Measurements from ENCODE around the gene SORCS3. TPM values are rescaled to one million over a fixed set of nuclear protein-coding genes. Genes with fewer than 3 reads are reported as not detected.

SORCS3 gene
- total RNA-seq, 3 donors from 2014 or later, result 0.60 TPM; not detected in 2

- ATAC-seq (no peak), DNase-seq (no peak)
- no peak for TF ChIP-seq CTCF (IDR thresholded peaks at IDR 0.05)
- intact Hi-C loops (cut with DNase I, micrococcal nuclease), result no loop called here
- no peaks in the 10 kb centered on the region for H3K9me3 ChIP-seq
- no peak overlapping the region for H3K4me3 ChIP-seq
- no peaks in the 10 kb centered on the region for H3K4me1 ChIP-seq (ENCODE audit: low read depth)
- H3K36me3 ChIP-seq (ENCODE audit: low read depth), result no peaks in the 10 kb centered on the region
Measured at GRCh38 chr10:105243825-105244224, 602.7 kb downstream of the SORCS3 start.

- TF ChIP-seq CTCF (IDR thresholded peaks at IDR 0.05), result no peak
- intact Hi-C loops (cut with DNase I, micrococcal nuclease), result no loop called here
- ATAC-seq (no peak), DNase-seq (no peak)
- Histone ChIP-seq H3K4me1 (ENCODE audit: low read depth) (no peaks in the 10 kb centered on the region), H3K9me3 (no peaks in the 10 kb centered on the region), H3K36me3 (ENCODE audit: low read depth) (no peaks in the 10 kb centered on the region), H3K4me3 (no peak overlapping the region)
Measured at GRCh38 chr10:105247831-105248499, 606.9 kb downstream of the SORCS3 start.

GRCh38 chr10:105252911-105253310 is 611.8 kb downstream of the SORCS3 start:
- TF ChIP-seq CTCF (IDR thresholded peaks at IDR 0.05), result no peak
- no peak for ATAC-seq

GRCh38 chr10:105253515-105254212 is 612.6 kb downstream of the SORCS3 start:
- ATAC-seq (no peak), DNase-seq (no peak)
- Histone ChIP-seq H3K4me1 (ENCODE audit: low read depth) (no peaks in the 10 kb centered on the region), H3K9me3 (no peaks in the 10 kb centered on the region), H3K4me3 (no peak overlapping the region), H3K36me3 (ENCODE audit: low read depth) (no peaks in the 10 kb centered on the region)
- intact Hi-C loops (cut with DNase I, micrococcal nuclease), result no loop called here
- TF ChIP-seq CTCF (IDR thresholded peaks at IDR 0.05), result no peak

More at GRCh38 chr10:105252911-105253310, 611.8 kb downstream of the SORCS3 start:
- Histone ChIP-seq H3K36me3 (ENCODE audit: low read depth) (no peaks in the 10 kb centered on the region), H3K4me3 (no peak overlapping the region), H3K9me3 (no peaks in the 10 kb centered on the region), H3K4me1 (ENCODE audit: low read depth) (no peaks in the 10 kb centered on the region)
- no peak for DNase-seq
- intact Hi-C loops (cut with DNase I, micrococcal nuclease), result no loop called here

- ATAC-seq, result no peak
- no peaks in the 10 kb centered on the region for H3K9me3 ChIP-seq
- no peak for TF ChIP-seq CTCF (IDR thresholded peaks at IDR 0.05)
- intact Hi-C loops (cut with DNase I, micrococcal nuclease), result no loop called here
- no peaks in the 10 kb centered on the region for H3K4me1 ChIP-seq (ENCODE audit: low read depth)
- no peaks in the 10 kb centered on the region for H3K36me3 ChIP-seq (ENCODE audit: low read depth)
- no peak overlapping the region for H3K4me3 ChIP-seq
- DNase-seq, result no peak
Measured at GRCh38 chr10:105258036-105258673, 617.1 kb downstream of the SORCS3 start.
